NT2/D1 (cell line): Measurements from ENCODE around the gene MYOZ3.

Source experiments
- SUZ12 ChIP-seq: IDR thresholded peaks from 2 replicates; pipeline ENCODE4 v1.6.1; 2011; ENCODE audit not compliant: insufficient read length, insufficient read depth; ENCODE audit errors: extremely low read depth
- YY1 ChIP-seq: IDR thresholded peaks from 2 replicates; pipeline ENCODE4 v1.6.1; 2011; ENCODE audit not compliant: insufficient read length, insufficient read depth
- ZNF274 ChIP-seq: IDR thresholded peaks from 2 replicates; pipeline ENCODE4 v1.6.1; 2011; ENCODE audit warnings: mild to moderate bottlenecking, low read depth, low read length

- TF ChIP-seq ZNF274 (no peak), YY1 (no peak), SUZ12 (no peak)
Measured at GRCh38 chr5:150615141-150615699, 45.8 kb upstream of the MYOZ3 start.
